ENCODE results near the gene LEF1. TPM values are rescaled to one million over a fixed set of nuclear protein-coding genes. Genes with fewer than 3 reads are reported as not detected.

The LEF1 gene
- total RNA-seq, 2 donors from 2014 or later: 3.4 TPM; not detected in 1

GRCh38 chr4:108135549-108136209 lies 33.1 kb downstream of the LEF1 start:
- H3K36me3 ChIP-seq: no peaks in the 10 kb centered on the region
- no peaks in the 10 kb centered on the region for H3K9me3 ChIP-seq
- no peak for DNase-seq (ENCODE audit: low spot score)
- TF ChIP-seq, protein P1, sequence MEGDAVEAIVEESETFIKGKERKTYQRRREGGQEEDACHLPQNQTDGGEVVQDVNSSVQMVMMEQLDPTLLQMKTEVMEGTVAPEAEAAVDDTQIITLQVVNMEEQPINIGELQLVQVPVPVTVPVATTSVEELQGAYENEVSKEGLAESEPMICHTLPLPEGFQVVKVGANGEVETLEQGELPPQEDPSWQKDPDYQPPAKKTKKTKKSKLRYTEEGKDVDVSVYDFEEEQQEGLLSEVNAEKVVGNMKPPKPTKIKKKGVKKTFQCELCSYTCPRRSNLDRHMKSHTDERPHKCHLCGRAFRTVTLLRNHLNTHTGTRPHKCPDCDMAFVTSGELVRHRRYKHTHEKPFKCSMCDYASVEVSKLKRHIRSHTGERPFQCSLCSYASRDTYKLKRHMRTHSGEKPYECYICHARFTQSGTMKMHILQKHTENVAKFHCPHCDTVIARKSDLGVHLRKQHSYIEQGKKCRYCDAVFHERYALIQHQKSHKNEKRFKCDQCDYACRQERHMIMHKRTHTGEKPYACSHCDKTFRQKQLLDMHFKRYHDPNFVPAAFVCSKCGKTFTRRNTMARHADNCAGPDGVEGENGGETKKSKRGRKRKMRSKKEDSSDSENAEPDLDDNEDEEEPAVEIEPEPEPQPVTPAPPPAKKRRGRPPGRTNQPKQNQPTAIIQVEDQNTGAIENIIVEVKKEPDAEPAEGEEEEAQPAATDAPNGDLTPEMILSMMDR (IDR thresholded peaks at IDR 0.05): no peak
- H3K4me3 ChIP-seq: no peak overlapping the region
- no peaks in the 10 kb centered on the region for H3K27me3 ChIP-seq
- H3K27ac ChIP-seq: no peak overlapping the region
- H3K4me1 ChIP-seq: no peaks in the 10 kb centered on the region

- TF ChIP-seq, protein P1 (IDR thresholded peaks at IDR 0.05): no peak
- H3K27ac ChIP-seq: no peak overlapping the region
- H3K36me3 ChIP-seq: no peaks in the 10 kb centered on the region
- no peak for DNase-seq (ENCODE audit: low spot score)
- no peaks in the 10 kb centered on the region for H3K27me3 ChIP-seq
- no peak overlapping the region for H3K4me3 ChIP-seq
- no peaks in the 10 kb centered on the region for H3K9me3 ChIP-seq
- H3K4me1 ChIP-seq: no peaks in the 10 kb centered on the region
Observed at GRCh38 chr4:108130955-108131354, 37.8 kb downstream of the LEF1 start.

DNA sequence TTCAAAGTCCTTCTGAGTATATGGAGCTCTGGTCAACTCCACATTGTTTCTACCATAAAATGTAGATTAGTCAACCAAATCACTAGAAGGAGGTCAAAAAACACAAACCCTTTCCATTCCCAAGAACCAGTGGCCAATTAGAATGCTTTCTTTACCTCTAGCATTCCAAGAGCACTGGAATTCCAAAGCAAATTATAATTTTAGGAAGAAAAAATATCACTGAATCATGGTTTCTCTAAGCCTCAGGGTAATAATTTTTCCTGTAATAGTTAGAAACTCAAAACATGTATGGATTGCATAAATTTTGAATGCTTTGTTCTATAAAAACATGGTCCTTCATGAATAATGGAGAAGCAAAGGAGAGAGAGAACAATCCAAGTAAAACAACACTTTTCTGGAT lies 39.5 kb downstream of the LEF1 start:
- DNase-seq (ENCODE audit: low spot score): no peak
- no peaks in the 10 kb centered on the region for H3K27me3 ChIP-seq
- TF ChIP-seq, protein P1 (IDR thresholded peaks at IDR 0.05): no peak
- no peaks in the 10 kb centered on the region for H3K36me3 ChIP-seq
- no peak overlapping the region for H3K4me3 ChIP-seq
- H3K9me3 ChIP-seq: no peaks in the 10 kb centered on the region
- no peak overlapping the region for H3K27ac ChIP-seq
- no peaks in the 10 kb centered on the region for H3K4me1 ChIP-seq

DNA sequence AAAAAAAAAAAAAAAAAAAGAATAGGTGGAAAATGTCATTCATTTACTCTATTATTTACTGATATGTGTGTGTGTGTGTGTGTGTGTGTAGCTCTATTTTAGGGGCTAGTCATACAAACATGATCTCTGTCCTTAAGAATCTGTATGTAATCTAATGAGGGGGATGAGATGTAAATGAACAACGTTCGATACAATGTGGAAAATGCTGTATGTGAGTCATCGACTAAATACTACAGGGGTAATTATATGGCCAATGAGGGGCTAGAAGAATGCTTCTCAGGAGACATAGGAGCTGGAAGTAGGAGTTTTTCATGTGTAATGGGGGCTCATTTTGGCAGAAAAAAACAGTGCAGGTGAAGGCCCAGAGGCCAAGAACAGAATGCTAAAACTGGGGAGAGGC lies 41.9 kb downstream of the LEF1 start:
- H3K27ac ChIP-seq: no peak overlapping the region
- no peaks in the 10 kb centered on the region for H3K4me1 ChIP-seq
- H3K9me3 ChIP-seq: no peaks in the 10 kb centered on the region
- no peaks in the 10 kb centered on the region for H3K36me3 ChIP-seq
- DNase-seq (ENCODE audit: low spot score): no peak
- TF ChIP-seq, protein P1 (IDR thresholded peaks at IDR 0.05): no peak
- H3K4me3 ChIP-seq: no peak overlapping the region
- no peaks in the 10 kb centered on the region for H3K27me3 ChIP-seq

DNA sequence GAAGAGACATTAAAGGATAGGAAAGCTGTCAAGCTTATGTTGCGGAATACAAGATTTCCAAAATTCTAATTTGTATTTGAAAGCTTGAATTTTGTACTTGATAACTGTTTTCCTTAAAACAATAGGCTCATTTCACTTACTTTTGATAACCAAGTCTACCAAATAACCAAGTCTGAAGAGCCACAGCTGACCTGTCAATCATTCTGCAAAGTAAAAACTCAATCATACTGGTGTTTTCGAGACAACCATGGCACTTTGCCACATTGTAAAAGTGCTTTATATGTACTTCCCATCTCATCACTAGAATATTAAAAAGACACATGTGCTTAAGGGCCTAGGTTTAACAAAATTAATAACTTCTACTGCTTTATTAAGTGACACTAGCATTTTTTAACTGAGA lies 47.9 kb downstream of the LEF1 start:
- H3K27ac ChIP-seq: no peak overlapping the region
- TF ChIP-seq, protein P1 (IDR thresholded peaks at IDR 0.05): no peak
- no peaks in the 10 kb centered on the region for H3K27me3 ChIP-seq
- no peaks in the 10 kb centered on the region for H3K4me1 ChIP-seq
- H3K36me3 ChIP-seq: no peaks in the 10 kb centered on the region
- no peaks in the 10 kb centered on the region for H3K9me3 ChIP-seq
- DNase-seq (ENCODE audit: low spot score): no peak
- H3K4me3 ChIP-seq: no peak overlapping the region

All from right atrium auricular region (tissue), 2 donors.